ENCODE measurements around the gene EFTUD2.
"Not testable (repeated sequence)": the region's sequence is repeated elsewhere in the genome, so short reads cannot be mapped to it uniquely, and the experiment has no call there.

Gene EFTUD2

GRCh38 chr17:44899074-44899782 is at the start of gene EFTUD2:
Gene EFTUD2 (minus strand): TSS chr17:44899445. CDS start chr17:44894521, 4,924 bp downstream.
- peak; percentile 96 for DNase-seq

DNA sequence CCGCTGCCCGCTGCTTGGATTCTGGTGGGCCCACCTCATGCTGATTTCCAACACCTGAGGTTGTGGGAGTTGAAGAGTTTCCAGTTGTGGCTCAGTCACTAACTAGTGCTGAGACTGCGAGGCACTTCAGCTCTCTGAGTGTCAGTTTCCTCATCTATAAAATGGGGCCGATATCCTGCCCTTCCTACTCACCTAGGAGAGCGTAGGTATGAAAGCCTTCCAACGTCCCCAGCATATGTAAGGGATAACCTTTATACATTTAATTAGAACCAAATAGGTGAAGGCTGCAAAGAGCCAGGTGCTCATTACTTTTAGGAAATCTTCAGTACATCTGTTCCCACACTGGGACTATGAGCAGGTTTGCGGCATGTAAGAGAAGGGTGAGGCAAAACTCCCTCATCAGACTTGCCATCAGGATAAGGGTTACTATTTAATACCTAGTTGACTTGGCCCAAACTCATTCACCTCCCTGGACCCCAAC is 49.1 kb upstream of the EFTUD2 start:
- no peak for DNase-seq

DNA sequence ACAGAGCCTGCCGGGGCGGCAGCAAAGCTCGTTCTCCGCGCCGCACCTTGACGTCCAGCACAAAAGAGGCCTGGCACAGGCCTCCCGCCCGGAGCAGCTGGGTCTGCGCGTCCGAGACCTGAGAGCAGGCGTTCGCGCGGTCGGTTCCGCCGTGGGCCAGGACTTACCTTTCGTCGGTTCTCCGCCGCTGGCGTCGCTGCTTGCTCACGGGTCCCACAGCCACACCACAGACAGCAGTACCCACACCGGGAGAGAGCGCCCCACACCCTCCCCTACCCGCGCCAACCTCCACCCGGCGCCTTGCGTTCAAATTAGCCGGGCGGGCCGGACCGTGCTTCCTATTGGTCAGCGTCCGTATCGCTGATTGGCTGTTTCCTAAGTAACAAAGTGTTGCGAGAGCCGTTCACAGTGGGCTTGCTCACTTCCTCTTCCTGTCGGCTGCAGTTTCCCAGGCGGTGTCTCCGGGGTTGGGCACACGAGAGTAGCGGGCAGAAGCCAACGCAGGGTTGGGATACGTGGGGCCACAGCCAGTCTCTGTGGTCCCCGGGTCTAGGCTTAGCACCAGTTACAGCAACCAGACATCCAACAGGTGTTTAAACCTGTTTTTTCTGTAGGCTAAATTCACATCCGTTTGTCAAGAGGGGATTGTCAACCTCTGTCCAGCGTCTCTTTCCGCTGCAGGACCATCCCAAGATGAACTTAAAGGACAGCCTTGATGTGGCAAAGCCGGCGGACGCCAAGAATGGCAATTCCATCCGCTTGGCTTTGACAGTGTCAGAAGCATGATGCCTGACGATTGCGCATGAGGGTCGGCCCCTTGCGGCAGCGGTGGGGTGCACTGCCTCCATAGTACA is 48.4 kb upstream of the EFTUD2 start, which contains the start of gene KIF18B:
Gene KIF18B (minus strand): TSS at position 313 of the 854 bp plus-strand sequence. CDS start 11,429 bp downstream, outside the sequence.
- peak; percentile 92 for DNase-seq

DNA sequence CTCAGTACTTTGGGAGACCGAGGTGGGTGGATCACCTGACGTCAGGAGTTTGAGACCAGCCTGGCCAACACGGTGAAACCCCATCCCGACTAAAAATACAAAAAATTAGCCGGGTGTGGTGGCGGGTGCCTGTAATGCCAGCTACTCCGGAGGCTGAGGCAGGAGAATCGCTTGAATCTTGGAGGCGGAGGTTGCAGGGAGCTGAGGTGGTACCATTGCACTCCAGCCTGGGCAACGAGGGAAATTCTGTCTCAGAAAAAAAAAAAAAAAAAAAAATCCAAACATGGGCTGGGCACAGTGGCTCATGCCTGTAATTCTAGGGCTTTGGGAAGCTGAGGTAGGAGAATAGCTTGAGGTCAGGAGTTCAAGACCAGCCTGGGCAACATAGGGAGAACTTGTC is 46.4 kb upstream of the EFTUD2 start:
- not testable (repeated sequence) for DNase-seq

DNA sequence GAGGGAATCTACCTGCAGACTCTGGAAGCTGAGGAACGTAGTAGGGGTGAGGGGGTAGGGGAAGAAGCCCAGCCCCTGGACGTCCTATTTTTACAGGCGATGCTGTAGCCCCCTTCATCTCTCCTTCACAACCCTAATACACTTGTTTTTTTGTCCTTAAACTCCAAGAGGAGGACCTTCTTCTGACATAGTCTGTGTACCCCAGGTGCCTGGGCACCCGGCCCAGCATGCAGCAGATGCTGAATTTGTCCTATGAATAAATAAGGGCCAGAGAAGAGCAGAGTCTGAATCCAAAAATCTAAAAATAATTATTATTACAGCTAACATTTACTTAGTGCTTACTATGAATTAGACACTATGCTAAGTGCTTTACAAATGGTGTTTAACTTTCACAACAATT is 43.2 kb upstream of the EFTUD2 start:
- no peak for DNase-seq

DNA sequence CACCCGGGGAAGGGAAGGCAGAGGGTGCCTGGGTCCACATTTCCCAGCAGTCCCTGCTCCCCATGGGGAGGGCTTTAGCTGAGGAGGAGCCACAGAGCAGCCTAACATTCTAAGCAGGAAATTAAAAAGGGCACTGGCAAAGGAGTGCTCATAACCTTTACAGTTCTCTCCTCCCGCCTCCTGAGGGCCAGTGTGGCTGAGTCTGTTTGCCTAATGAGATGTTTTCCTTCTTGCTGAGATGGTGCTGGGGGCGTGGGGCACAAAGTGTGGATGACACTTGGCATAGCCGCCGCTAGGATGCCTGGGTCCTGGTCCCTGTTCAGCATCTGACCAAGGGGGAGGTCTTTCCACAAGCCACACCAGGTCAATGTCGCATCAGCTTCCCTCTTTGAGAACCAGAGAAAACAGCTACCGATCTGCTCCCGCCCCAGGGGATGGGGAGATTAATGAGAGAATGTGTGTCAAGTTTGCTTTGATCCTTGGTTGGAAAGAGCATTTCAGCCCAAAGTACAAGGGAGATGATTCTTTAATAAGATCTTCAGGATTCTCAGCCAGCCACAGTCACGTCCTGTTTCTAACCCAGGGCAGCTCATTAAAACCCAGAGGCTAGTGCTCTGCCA is 42.6 kb upstream of the EFTUD2 start:
- DNase-seq: no peak

DNA sequence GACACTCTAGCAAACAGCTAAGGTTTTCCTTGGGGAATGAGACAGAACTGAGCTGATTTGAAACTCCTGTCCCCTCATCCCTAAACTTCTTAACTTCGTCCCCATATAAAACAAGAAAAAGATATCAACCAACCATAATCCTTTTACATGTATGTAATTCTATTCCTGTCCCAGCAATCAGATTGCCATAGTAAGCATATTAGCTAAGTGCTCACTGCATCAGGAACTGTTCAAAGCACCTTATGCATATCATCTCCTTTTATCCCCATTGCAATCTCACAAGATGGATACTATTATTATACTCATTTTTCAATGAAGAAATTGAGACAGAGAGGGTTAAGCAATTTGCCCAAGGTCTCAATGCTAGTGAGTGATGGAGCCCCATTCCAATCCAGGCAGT is 41.5 kb upstream of the EFTUD2 start:
- no peak for DNase-seq

- no peak for DNase-seq
Observed at GRCh38 chr17:44940317-44940716, 41.1 kb upstream of the EFTUD2 start.

- DNase-seq: no peak
Observed at GRCh38 chr17:44935116-44935515, 35.9 kb upstream of the EFTUD2 start.

GRCh38 chr17:44934745-44935105 is 35.5 kb upstream of the EFTUD2 start:
- DNase-seq: no peak

DNA sequence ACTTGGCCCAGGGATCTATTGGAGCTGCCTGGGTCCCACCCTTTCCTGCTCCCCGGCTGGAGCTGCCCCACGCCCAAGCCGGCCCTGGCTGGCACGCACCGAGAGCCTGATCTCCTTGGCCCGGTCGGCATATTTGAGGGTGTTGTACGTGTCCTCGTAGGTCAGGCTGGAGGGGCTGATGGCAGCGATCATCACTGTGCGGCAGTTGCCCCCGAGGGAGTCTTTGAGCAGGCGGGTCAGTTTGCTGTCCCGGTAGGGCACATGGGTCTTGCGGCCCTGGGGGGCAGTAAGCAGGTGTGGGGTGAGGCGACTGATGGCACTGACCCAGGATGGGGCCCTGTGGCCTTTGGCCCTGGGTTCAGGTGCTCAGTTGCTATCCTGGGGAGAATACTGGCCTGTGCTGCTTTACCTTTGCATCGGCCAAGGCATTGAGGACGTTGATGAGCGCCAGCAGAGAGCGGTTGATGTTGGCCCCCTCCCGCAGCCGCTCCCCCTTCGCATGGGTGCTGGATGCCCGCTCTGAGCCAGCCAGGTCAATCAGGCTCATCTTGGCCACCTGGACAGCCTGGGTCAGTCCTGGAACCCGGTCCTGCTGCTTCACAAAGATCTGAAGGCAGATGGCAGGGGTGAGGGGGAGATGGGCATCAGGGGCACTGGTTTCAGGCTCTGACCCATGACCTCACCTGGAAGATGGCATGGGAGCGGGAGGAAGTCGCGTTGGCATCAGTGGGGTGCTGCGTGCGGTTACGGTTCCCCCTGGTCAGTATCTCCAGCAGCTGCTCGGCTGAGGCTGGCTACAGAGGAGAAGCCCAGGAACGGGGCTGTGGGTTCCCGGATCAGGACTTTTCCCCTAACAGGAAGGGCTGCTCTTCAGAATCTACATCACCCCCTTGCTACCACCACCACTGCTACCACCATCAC is 34.8 kb upstream of the EFTUD2 start:
- no peak for DNase-seq

DNA sequence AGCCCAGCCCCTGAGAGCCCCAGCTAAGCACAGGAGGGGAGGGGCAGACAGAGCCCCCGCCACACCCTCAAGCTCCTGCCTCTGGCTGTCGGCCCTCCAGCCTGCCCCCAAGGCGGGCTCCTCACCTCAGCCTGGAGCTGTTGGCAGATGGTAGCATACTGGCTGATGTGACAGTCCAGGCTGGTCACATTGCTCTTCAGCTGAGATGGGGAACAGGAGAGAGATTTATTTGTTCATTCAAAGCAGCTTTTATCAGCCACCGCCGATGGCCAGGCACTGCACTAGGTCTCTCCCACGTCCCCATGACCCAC is 33.5 kb upstream of the EFTUD2 start:
- no peak for DNase-seq

- DNase-seq: no peak
Observed at GRCh38 chr17:44932096-44932786, 33.0 kb upstream of the EFTUD2 start.

- DNase-seq: no peak
Observed at GRCh38 chr17:44931376-44931775, 32.1 kb upstream of the EFTUD2 start.

DNA sequence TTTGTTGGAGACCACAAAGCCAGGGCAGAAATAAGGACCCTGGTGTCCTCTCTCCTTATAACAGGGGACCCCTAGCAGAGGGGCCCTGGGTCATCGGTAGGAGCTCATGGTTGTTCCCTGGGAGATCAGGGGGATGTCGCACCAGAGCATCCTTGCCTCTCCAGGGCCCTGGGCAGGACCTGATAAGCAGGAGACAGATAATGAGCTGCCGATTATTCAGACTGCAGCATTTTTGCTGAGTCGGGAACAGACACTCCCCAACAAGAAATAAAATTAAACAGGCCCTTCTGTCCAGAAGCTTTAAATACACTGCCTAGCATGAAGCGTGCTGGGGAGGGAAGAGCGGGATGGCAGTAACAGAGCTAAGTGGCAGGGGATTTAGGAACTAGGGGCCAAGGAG is 31.4 kb upstream of the EFTUD2 start:
- DNase-seq: no peak

DNA sequence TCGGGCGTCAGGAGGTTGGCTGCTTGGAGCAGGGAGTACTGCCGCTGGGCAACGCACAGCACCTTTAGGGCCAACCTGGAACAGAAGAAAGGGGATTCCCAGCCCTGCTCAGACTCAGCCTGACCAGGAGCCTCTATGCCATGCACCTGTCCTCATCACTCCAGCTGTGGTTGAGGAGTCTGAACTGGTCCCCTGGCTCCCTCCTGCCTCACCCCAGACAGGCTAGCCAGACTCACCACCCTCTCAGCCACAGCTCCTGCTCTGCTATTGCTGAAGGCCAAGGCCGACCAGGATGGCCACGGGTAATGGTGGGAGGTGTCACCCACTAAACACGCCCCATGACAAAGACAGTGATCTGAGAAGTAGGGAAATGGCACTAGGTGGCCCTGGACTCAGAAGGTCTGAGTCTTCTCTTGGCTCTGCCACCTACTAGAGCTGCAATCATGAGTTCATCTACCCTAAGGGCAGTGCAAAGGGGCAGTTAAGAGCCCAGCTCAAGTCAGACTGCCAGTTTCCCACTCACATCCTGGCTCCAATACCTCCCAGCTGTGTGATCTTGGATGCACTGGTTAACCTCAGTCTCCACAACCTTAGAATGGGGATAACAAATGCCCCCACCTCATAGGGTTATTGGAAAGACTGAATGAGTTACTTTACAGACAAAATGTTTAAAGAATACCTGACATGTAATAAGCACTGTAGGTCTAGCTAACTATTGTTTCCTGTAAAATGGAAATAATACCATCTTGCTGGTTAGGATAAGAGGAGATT is 29.9 kb upstream of the EFTUD2 start:
- DNase-seq: no peak

DNA sequence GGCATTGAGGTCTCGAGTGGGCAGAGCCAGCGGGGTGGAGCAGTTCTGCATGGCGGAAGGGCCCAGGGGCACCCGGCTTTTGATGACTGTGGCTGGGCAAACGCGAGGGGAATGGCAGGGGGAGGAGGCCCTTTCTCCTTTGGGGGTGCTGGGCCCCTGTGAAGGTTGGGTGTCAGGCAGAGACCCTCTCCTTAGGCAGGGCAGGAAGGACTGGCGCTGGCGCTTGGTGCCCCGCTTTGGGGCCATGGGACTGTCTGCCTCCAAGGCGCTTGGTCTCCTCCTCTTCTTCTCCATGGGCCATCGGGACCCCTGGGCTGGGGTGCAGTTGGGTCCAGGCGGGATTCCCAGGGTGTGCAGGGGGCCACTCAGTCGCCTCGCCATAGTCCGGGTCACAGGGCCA is 28.9 kb upstream of the EFTUD2 start:
- DNase-seq: no peak

DNA sequence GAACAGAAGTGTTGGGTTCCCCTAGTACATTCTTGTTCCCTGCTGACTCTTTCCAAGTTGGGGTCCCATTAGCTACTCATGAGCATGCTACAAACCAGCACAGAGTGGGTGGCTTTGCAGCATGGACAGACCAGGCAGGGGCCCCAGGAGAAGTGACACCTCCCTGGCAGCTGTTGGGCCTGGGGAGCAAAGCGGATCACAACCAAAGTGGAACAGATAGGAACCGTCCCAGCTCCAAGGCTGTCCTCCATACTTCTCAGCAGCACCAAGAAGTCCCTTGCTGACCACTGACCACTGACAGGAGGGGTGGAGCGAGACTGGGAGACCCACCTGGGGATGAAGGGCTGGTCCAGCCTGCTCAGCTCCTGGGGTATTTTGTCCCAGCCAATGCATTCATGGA is 28.5 kb upstream of the EFTUD2 start:
- no peak for DNase-seq

DNA sequence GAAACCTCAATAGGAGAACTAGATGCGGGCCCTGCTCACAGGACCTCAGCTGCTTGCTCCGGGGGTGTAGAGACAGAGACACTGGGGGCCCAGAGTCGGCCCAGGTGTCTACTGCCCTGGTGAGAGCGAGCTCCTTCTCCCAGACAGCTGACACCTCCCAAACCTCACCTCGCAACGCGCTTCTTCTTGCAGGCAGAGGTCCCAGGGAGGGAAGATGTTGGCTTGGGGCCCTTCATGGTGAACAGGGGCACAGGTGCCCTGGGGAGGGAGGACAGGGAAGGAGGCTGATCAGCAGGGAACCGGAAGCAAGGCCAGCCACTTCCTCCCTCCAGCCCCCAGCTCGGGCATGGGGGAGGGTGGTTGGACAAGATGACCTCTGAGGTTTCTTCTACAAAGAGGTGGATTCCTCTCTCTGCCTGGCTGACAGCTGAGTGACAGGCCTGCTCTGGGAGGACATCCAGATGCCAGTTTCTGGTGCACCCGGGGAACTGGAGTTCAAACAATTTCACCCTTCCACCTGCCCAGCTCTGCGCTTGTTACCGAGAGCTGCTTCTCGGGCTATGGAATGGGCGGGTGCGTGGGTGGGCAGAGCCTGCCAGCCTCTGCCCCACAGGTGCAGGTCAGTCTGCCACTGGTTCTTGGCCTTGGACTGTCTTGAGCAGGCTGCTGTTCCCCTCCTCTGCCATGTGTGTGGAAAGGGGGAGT is 27.7 kb upstream of the EFTUD2 start:
- no peak for DNase-seq

All from midbrain (tissue), 1 donor.